GM19023 (cell line): ENCODE data around the gene NEMP2.
"Not testable (repeated sequence)": the region's sequence is repeated elsewhere in the genome, so short reads cannot be mapped to it uniquely, and the experiment has no call there.

ENCODE experiments used
- ATAC-seq: cut with Tn5 transposase; IDR thresholded peaks from one replicate; pipeline ENCODE4 v1.9.1; 2021; ENCODE audit warnings: mild to moderate bottlenecking, moderate library complexity; ENCODE audit not compliant: unreplicated experiment

The NEMP2 gene

GRCh38 chr2:190527918-190528317 is 6.6 kb downstream of the NEMP2 start:
- ATAC-seq = no peak

- ATAC-seq = no peak
Measured at GRCh38 chr2:190527214-190527613, 7.3 kb downstream of the NEMP2 start.

GRCh38 chr2:190526105-190526750 is 8.3 kb downstream of the NEMP2 start:
- no peak for ATAC-seq

- ATAC-seq = no peak
Measured at GRCh38 chr2:190524928-190525327, 9.6 kb downstream of the NEMP2 start.

GRCh38 chr2:190519975-190520767 is 14.4 kb downstream of the NEMP2 start:
- no peak for ATAC-seq

GRCh38 chr2:190517468-190517867 is 17.1 kb downstream of the NEMP2 start:
- ATAC-seq = no peak

- ATAC-seq = no peak
Measured at GRCh38 chr2:190515687-190516086, 18.8 kb downstream of the NEMP2 start.

- ATAC-seq = no peak
Measured at GRCh38 chr2:190514676-190515075, 19.8 kb downstream of the NEMP2 start.

GRCh38 chr2:190513877-190514276 is 20.6 kb downstream of the NEMP2 start:
- no peak for ATAC-seq

- no peak for ATAC-seq
Measured at GRCh38 chr2:190512539-190513095, 21.9 kb downstream of the NEMP2 start.

- no peak for ATAC-seq
Measured at GRCh38 chr2:190511104-190511503, 23.4 kb downstream of the NEMP2 start.

- ATAC-seq = not testable (repeated sequence)
Measured at GRCh38 chr2:190509895-190510294, 24.6 kb downstream of the NEMP2 start.

- ATAC-seq = no peak
Measured at GRCh38 chr2:190507135-190507534, 27.4 kb downstream of the NEMP2 start.

- ATAC-seq = no peak
Measured at GRCh38 chr2:190506666-190507065, 27.9 kb downstream of the NEMP2 start.

GRCh38 chr2:190505696-190506095 is 28.8 kb downstream of the NEMP2 start:
- no peak for ATAC-seq

- no peak for ATAC-seq
Measured at GRCh38 chr2:190504912-190505311, 29.6 kb downstream of the NEMP2 start.

- ATAC-seq = no peak
Measured at GRCh38 chr2:190503088-190503487, 31.4 kb downstream of the NEMP2 start.

GRCh38 chr2:190501702-190502407 is 32.7 kb downstream of the NEMP2 start:
- no peak for ATAC-seq

- ATAC-seq = no peak
Measured at GRCh38 chr2:190501231-190501630, 33.3 kb downstream of the NEMP2 start.

GRCh38 chr2:190500054-190500502 is 34.4 kb downstream of the NEMP2 start:
- no peak for ATAC-seq

GRCh38 chr2:190499273-190499672 is 35.2 kb downstream of the NEMP2 start:
- no peak for ATAC-seq
